ENCODE results near the gene MRNIP. TPM values are rescaled to one million over a fixed set of nuclear protein-coding genes. Genes with fewer than 3 reads are reported as not detected.

The MRNIP gene
- total RNA-seq, 1 donor from 2014 or later = 14.8 TPM

DNA sequence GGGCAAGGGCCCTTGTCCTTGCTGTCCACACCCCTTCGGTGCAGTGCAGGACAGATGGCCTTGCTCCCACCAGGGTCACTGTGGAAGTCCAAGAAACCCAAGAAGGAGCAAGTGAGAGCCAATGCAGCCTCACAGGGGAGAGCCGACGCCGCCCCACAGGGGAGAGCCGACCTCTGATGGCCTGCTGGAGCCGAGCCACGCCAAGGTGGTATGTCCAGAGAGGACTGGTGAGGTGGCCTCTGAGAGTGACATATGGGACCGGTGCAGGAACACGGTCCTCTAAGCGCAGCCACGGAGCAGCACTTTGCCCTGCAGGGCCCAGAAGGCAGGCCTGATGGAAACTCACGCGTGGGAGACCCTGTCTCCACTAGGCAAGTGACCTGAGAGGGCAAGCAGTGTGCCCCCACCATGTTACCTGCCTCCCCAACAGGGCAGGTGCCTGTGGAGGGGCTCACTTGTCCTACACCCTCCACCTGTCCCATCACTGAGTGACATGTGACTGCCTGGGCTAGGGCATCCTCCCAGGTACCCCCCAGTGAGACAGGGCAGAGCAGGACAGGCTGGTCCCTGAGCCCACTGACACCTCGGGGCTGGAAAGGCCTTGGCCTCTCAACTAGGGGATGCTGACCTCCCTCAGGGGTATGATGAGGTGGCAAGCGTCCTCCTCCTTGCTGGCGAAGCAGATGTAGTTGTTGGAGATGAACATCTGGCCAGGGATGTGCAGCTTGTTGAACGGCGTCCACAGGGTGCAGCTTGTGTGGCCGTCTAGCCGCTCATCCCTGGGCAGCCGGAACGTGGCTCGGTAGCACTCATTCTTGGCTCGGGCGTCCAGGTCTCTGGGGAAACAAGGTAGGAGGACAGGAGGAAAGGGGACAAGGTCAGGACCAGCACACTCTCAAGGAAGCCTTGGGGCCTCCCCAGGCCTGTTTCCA lies 32.4 kb upstream of the MRNIP start:
- no peak for ATAC-seq
- intact Hi-C loops (cut with micrococcal nuclease) = no loop called here
- DNase-seq = no peak

DNA sequence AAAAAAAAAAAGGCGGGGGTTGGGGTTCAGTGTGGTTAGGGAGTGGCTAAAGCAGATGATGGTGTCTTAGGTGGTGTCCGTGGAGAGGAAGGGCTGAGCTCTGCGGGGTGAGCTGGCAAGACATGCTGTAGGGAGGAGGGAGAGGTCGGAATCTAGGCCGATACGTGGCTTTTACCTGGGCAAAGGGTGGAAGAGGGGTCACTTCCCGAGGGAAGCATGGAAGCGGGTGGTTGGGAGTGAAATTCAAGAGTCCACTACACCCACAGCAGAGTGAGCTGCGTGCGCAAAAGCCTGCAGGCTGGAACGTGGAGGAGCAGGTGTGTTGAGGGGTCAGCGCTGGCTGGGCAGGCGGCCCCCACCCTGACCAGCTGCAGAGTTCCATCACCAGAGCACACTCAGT lies 31.3 kb upstream of the MRNIP start:
- ATAC-seq (no peak), DNase-seq (no peak)
- intact Hi-C loops (cut with micrococcal nuclease) = no loop called here

DNA sequence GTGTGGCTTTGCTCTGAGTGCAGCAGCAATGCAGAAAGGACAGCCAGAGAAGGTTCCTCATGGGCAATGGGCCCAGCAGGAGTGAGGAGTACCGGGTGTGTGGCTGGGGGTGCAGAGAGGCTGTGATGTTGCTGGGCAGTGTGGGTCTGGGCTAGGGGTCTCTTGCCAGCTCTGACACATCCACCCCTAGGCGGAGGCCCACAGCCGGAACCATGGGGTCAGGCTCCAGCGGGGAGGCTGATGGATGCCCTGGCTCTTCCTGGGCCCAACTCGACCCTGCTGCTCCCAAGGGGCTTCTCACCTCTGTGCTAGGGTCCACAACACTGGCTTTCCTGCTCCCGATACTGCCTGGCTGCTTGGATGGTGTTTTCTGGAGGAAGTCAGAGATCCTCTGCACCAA lies 29.2 kb upstream of the MRNIP start:
- intact Hi-C loops (cut with micrococcal nuclease) = no loop called here
- ATAC-seq = no peak
- no peak for DNase-seq

GRCh38 chr5:179887095-179887494 lies 28.5 kb upstream of the MRNIP start:
- intact Hi-C loops (cut with micrococcal nuclease) = no loop called here
- DNase-seq (peak; percentile 53), ATAC-seq (peak; percentile 77)

GRCh38 chr5:179886190-179886911 lies 27.7 kb upstream of the MRNIP start:
- ATAC-seq = peak; percentile 52
- DNase-seq = no peak
- intact Hi-C loops (cut with micrococcal nuclease) = no loop called here

DNA sequence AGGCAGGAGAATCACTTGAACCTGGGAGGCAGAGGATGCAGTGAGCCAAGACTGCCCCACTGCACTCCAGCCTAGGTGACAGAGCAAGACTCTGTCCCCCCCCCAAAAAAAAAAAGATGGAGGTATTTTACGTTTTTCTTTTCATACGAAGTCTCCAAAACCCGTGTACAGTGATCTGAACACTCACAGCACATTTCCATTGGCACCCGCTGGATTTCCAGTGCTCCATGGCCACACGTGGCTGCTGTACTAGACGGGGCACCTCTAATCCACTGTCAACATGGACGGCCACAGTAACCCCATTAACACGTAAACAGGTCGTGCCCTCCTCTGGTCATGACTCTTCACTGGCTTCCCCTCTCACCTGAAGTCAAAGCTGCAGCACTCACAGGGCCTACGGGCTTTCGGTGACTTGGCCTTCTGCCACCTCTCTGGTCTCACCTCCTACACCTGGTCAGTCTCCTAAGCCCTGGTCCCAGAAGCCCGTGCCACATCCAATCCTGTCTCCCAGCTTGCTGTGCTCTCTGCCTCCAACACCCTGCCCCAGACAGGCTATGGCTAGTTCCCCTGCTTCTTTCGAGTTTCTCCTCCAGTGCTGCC lies 27.0 kb upstream of the MRNIP start:
- no peak for ATAC-seq
- no peak for DNase-seq
- intact Hi-C loops (cut with micrococcal nuclease) = no loop called here

- intact Hi-C loops (cut with micrococcal nuclease) = no loop called here
- ATAC-seq (no peak), DNase-seq (no peak)
These were observed 24.5 kb upstream of the MRNIP start for GRCh38 chr5:179883163-179883562.

- intact Hi-C loops (cut with micrococcal nuclease) = no loop called here
- ATAC-seq (no peak), DNase-seq (no peak)
These were observed 23.7 kb upstream of the MRNIP start for GRCh38 chr5:179882338-179882737.

GRCh38 chr5:179880848-179881590 lies 22.4 kb upstream of the MRNIP start:
- intact Hi-C loops (cut with micrococcal nuclease) = no loop called here
- DNase-seq (no peak), ATAC-seq (no peak)

DNA sequence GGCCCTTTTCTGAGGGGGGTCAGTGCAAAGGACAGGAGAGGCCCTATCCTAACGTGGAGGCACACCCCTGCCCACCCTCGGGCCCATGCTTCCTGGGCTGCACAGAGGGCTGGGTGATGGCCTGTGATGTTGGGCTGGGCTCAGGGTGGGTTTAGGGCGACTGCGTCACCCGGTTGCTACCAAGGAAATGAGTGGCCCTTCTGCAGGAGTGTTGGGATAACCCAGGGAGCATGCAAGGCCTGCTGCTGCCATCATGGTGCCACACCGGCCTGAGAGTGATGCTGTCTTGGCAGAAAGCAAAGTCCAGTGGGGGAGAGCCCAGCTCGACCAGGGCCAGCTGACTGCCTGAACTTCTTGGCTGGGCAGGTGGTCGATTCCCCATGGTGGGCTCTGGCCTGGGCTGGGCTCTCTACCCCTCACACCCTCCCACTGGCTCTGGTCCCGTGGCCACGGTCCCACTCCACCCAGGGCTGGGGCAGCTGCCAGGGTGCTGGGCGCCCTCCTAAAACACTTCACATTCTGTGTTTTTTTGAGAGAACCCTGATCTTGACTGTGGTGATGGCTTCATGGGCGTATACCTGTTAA lies 21.5 kb upstream of the MRNIP start:
- DNase-seq (no peak), ATAC-seq (no peak)
- intact Hi-C loops (cut with micrococcal nuclease) = no loop called here

DNA sequence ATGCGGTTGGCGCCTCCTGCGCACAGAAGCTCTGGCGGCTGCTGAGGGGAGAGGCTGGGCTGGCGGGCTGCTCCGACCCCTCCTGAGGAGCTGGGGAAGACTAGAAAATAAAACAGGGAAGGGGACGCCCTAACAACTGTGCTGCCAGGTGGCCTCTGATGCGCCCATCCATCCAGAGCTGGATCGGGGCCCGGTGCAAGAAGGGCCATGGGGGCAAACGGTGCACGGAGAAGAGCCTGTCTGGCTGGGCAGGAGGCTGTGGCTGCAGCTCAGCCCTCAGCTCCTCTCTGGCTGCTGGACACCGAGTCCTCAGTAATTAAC lies 21.0 kb upstream of the MRNIP start:
- intact Hi-C loops (cut with micrococcal nuclease) = no loop called here
- DNase-seq (no peak), ATAC-seq (no peak)

- ATAC-seq (no peak), DNase-seq (no peak)
- intact Hi-C loops (cut with micrococcal nuclease) = no loop called here
These were observed 20.5 kb upstream of the MRNIP start for GRCh38 chr5:179879003-179879689.

GRCh38 chr5:179878222-179879002 lies 19.8 kb upstream of the MRNIP start:
- ATAC-seq = no peak
- intact Hi-C loops (cut with micrococcal nuclease) = no loop called here
- no peak for DNase-seq

- ATAC-seq = no peak
- intact Hi-C loops (cut with micrococcal nuclease) = no loop called here
- no peak for DNase-seq
These were observed 18.0 kb upstream of the MRNIP start for GRCh38 chr5:179876610-179876952.

DNA sequence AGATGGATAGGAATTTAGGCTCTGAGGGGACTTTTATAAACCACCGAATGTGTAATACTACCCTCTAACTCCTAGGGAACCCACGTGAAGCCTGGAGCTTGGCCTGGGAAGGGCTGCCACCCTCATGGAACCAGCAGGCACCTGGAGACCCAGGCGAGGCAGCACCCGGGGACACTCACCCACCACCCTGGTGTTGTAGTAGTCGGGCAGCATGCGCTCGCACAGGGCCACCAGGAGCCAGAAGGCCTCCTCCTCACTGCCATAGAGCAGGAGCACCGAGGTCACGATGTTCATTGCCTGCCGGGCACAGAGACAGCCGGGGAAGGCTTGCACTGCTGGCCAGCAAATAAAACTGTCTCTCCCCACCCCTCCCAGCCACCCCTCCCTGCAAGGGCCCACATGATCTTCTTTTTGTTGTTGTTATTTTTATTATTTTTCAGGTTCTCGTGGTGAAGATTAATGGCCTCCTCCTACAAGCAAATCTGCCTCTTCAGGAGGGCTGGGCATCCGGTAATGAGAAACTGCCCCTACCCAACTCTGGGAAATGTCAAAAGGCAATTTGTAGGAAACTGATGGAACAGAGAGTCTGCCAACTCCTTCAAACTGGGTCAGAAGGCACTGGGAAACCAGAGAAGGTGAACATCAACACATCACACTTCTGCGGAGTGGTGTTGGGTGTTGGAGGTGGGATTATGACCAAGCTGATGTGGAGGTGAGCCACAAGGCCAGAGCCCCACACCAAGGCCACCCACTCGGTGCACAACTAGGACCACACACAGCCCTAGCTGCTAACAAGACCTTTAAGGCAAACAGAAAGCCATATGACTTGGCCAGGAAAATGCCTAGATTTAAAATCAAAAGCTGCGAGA lies 17.4 kb upstream of the MRNIP start:
- intact Hi-C loops (cut with micrococcal nuclease) = no loop called here
- no peak for DNase-seq
- no peak for ATAC-seq

DNA sequence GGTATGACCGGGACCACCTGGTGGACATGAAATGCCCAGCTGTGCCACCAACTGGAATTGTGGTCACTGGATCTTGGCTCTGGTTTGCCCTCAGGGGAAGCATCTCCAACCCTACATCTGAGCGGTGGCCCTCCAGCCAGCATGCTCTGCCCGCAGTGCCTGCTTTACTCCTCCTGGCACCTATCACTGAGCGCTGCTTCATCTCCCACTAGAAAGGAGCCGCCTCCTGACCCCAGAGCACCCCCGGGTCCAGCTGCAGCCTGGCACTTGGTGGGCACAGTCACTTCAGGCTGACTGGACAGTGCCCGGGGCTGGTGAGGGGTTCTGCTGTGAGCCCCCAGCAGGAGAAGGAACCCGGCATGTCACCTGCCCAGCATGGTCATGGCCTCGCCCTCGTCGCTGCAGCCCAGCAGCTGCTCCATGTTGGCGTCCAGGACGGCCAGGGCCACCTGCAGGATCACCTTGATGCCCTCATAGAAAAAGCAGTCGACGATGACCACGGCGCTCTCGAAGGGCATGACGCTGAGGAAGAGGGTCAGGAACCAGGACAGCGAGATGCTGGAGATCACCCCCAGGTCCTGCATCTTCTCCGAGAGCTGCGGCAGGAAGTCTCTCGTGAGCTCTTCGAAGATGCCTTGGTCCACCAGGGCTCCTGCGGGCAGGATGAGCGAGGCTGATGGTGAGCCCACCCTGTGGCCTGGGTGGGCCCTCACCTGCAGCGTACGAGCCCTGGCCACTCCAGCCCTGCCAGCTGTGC lies 16.1 kb upstream of the MRNIP start:
- no peak for ATAC-seq
- DNase-seq = no peak
- intact Hi-C loops (cut with micrococcal nuclease) = no loop called here

- ATAC-seq (no peak), DNase-seq (no peak)
- intact Hi-C loops (cut with micrococcal nuclease) = no loop called here
These were observed 15.5 kb upstream of the MRNIP start for GRCh38 chr5:179874136-179874535.
